ENCODE results near the gene IHH.

Gene IHH

DNA sequence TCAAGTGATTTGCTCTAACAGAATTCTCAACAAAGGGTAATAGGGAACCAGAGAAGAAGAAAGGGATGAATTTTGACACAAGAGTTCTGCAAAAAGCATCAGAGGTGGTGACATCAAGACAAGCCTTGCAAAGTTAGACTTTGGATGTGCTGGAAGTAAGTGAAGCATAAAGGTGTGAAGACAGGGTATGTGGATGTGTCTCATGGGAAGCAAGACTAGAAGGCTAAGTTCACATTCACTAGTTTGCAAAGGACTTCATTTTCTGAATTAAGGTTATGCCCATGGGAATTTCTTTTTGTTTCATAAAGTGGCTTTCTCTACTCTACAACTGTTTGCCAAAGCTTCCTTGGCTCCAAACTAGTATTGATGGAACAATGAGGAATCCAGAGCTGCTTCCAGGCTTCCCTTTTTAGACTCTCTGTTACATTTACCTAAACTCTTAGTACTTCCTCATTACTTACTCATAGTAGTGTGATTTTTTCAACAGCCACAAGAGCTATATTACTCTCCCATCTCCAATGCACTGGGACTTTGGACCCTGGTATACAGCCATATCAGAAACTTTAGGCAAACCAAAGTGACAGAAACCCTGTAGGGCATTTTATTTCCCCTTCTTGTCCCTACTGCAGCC lies 21.1 kb upstream of the IHH start (continued):
- TF ChIP-seq, protein P1, sequence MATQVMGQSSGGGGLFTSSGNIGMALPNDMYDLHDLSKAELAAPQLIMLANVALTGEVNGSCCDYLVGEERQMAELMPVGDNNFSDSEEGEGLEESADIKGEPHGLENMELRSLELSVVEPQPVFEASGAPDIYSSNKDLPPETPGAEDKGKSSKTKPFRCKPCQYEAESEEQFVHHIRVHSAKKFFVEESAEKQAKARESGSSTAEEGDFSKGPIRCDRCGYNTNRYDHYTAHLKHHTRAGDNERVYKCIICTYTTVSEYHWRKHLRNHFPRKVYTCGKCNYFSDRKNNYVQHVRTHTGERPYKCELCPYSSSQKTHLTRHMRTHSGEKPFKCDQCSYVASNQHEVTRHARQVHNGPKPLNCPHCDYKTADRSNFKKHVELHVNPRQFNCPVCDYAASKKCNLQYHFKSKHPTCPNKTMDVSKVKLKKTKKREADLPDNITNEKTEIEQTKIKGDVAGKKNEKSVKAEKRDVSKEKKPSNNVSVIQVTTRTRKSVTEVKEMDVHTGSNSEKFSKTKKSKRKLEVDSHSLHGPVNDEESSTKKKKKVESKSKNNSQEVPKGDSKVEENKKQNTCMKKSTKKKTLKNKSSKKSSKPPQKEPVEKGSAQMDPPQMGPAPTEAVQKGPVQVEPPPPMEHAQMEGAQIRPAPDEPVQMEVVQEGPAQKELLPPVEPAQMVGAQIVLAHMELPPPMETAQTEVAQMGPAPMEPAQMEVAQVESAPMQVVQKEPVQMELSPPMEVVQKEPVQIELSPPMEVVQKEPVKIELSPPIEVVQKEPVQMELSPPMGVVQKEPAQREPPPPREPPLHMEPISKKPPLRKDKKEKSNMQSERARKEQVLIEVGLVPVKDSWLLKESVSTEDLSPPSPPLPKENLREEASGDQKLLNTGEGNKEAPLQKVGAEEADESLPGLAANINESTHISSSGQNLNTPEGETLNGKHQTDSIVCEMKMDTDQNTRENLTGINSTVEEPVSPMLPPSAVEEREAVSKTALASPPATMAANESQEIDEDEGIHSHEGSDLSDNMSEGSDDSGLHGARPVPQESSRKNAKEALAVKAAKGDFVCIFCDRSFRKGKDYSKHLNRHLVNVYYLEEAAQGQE (tag by site-specific recombination; IDR thresholded peaks at IDR 0.05), result no peak
- TF ChIP-seq ZBTB48 (tag by site-specific recombination; IDR thresholded peaks at IDR 0.05) (no peak), ZNF544 (tag by site-specific recombination; IDR thresholded peaks at IDR 0.05) (no peak), ZNF174 (tag by site-specific recombination; IDR thresholded peaks at IDR 0.05) (no peak), ZNF311 (tag by site-specific recombination; IDR thresholded peaks at IDR 0.05; ENCODE audit: borderline replicate concordance) (no peak), ZSCAN23 (tag by site-specific recombination; IDR thresholded peaks at IDR 0.05) (no peak), ZNF560 (tag by site-specific recombination; IDR thresholded peaks at IDR 0.05; ENCODE audit: borderline replicate concordance) (no peak), ZNF132 (tag by site-specific recombination; IDR thresholded peaks at IDR 0.05; ENCODE audit: borderline replicate concordance) (no peak), ZNF23 (tag by site-specific recombination; IDR thresholded peaks at IDR 0.05; ENCODE audit: borderline replicate concordance) (no peak), ZNF350 (tag by site-specific recombination; IDR thresholded peaks at IDR 0.05) (no peak), ZNF239 (tag by site-specific recombination; IDR thresholded peaks at IDR 0.05) (no peak)

DNA sequence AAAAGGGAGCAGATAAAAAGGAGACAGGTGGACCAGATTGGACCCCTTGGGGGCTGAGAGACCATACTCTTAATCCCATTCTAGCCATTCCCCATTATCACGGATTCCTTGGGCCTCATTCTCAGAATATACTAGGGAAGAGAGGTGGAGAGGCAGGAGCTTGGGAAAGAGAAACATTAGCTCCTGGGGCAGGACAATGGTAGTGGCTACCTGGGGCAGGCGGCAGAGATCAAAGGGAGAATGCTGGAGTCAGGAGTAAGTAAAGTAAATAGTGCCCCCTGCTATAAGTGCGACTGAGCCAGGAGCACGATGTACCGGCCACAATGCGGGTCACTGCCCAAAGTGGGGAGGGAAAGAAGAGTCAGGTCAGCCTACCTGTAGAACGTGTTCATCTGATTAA lies 20.4 kb upstream of the IHH start:
- Histone ChIP-seq H3K9me3 (ENCODE audit: control insufficient read depth, insufficient read depth, low read depth, low read length) (no peaks in the 10 kb centered on the region), H3K27ac (ENCODE audit: extremely low read depth, low read depth, low read length) (no peak overlapping the region), H3K4me1 (ENCODE audit: control insufficient read depth, insufficient read depth, low read length) (no peaks in the 10 kb centered on the region), H3K4me3 (ENCODE audit: low read depth, low read length) (no peak overlapping the region), H3K36me3 (ENCODE audit: control insufficient read depth in 2 of 2, insufficient read depth in 1 of 2, low read length in 2 of 2) (peaks cover 0 to 19% of the 10 kb centered on the region in 2 experiments; a peak in 1 of 3 replicates)
- POLR2A ChIA-PET, result no interaction called here
- CTCF ChIA-PET, result interaction anchor here (0.6 to 4.1 kb wide), 8 partner anchors 9 to 214 kb away, joined by 3 to 21 read pairs (median 4); no protein-coding TSS in a partner anchor
- no peak for TF ChIP-seq BCL11A (tag by site-specific recombination; IDR thresholded peaks at IDR 0.05; ENCODE audit: low read depth)
- TF ChIP-seq SP3 (tag by site-specific recombination; IDR thresholded peaks at IDR 0.05), result no peak
- TF ChIP-seq ZNF561 (tag by site-specific recombination; IDR thresholded peaks at IDR 0.05; ENCODE audit: borderline replicate concordance), result no peak
- TF ChIP-seq, protein P2, sequence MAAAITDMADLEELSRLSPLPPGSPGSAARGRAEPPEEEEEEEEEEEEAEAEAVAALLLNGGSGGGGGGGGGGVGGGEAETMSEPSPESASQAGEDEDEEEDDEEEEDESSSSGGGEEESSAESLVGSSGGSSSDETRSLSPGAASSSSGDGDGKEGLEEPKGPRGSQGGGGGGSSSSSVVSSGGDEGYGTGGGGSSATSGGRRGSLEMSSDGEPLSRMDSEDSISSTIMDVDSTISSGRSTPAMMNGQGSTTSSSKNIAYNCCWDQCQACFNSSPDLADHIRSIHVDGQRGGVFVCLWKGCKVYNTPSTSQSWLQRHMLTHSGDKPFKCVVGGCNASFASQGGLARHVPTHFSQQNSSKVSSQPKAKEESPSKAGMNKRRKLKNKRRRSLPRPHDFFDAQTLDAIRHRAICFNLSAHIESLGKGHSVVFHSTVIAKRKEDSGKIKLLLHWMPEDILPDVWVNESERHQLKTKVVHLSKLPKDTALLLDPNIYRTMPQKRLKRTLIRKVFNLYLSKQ (tag by site-specific recombination; IDR thresholded peaks at IDR 0.05; ENCODE audit: borderline replicate concordance), result no peak

DNA sequence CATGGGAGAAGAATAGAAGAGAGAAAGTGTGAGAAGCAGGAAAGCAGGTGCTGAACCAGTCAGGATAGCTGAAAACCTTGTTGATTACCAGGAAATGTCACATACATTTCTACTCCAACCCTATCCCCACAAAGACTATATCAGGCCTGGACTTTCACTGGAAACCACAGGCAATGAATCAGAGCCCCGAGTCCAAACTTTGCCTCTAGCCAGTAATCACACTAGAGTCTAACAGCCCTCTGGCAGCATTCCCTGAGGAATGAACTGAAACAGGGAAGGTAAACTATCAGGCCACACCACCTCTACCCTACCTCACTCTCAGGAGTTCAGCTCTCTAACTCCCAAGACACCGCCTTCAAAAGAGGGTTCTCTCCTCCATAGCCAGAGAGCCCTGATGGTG lies 18.7 kb upstream of the IHH start:
- CTCF ChIA-PET, result interaction anchor here (0.5 to 4.1 kb wide), 5 partner anchors 7 to 74 kb away, joined by 4 to 21 read pairs (median 4); no protein-coding TSS in a partner anchor

More for the DNA sequence above, 18.7 kb upstream of the IHH start:
- Histone ChIP-seq H3K36me3 (ENCODE audit: control insufficient read depth in 2 of 2, insufficient read depth in 1 of 2, low read length in 2 of 2) (peaks cover 3 to 27% of the 10 kb centered on the region in 2 experiments; a peak in 2 of 3 replicates), H3K9me3 (ENCODE audit: control insufficient read depth, insufficient read depth, low read depth, low read length) (no peaks in the 10 kb centered on the region), H3K27ac (ENCODE audit: extremely low read depth, low read depth, low read length) (no peak overlapping the region), H3K4me3 (ENCODE audit: low read depth, low read length) (no peak overlapping the region), H3K4me1 (ENCODE audit: control insufficient read depth, insufficient read depth, low read length) (no peaks in the 10 kb centered on the region)
- TF ChIP-seq FEZF1 (tag by site-specific recombination; IDR thresholded peaks at IDR 0.05), result no peak
- TF ChIP-seq ZNF48 (tag by site-specific recombination; IDR thresholded peaks at IDR 0.05), result no peak
- no peak for TF ChIP-seq TRIM28 (IDR thresholded peaks at IDR 0.05; ENCODE audit: borderline replicate concordance, low read length)
- TF ChIP-seq ZNF558 (tag by site-specific recombination; IDR thresholded peaks at IDR 0.05), result no peak
- TF ChIP-seq, protein P3, sequence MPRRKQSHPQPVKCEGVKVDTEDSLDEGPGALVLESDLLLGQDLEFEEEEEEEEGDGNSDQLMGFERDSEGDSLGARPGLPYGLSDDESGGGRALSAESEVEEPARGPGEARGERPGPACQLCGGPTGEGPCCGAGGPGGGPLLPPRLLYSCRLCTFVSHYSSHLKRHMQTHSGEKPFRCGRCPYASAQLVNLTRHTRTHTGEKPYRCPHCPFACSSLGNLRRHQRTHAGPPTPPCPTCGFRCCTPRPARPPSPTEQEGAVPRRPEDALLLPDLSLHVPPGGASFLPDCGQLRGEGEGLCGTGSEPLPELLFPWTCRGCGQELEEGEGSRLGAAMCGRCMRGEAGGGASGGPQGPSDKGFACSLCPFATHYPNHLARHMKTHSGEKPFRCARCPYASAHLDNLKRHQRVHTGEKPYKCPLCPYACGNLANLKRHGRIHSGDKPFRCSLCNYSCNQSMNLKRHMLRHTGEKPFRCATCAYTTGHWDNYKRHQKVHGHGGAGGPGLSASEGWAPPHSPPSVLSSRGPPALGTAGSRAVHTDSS (tag by site-specific recombination; IDR thresholded peaks at IDR 0.05), result no peak
- no peak for TF ChIP-seq ZNF747 (tag by site-specific recombination; IDR thresholded peaks at IDR 0.05)
- POLR2A ChIA-PET, result no interaction called here
